NCI-H2196 (cell line): ENCODE measurements around the gene LAMTOR4.
"Not testable (repeated sequence)": the region's sequence is repeated elsewhere in the genome, so short reads cannot be mapped to it uniquely, and the experiment has no call there.

Source experiments
- DNase-seq: peaks from one replicate; lab custom pipeline; 2025; ENCODE audit not compliant: unreplicated experiment; lab: John Stamatoyannopoulos, UW

LAMTOR4 gene

GRCh38 chr7:100169147-100169850 lies 20.6 kb downstream of the LAMTOR4 start:
- DNase-seq: peak; percentile 8

GRCh38 chr7:100170101-100170897 lies 21.6 kb downstream of the LAMTOR4 start:
- DNase-seq: no peak

- DNase-seq: no peak
Observed at GRCh38 chr7:100171087-100171681, 22.5 kb downstream of the LAMTOR4 start.

GRCh38 chr7:100171840-100172239 lies 23.1 kb downstream of the LAMTOR4 start:
- no peak for DNase-seq

DNA sequence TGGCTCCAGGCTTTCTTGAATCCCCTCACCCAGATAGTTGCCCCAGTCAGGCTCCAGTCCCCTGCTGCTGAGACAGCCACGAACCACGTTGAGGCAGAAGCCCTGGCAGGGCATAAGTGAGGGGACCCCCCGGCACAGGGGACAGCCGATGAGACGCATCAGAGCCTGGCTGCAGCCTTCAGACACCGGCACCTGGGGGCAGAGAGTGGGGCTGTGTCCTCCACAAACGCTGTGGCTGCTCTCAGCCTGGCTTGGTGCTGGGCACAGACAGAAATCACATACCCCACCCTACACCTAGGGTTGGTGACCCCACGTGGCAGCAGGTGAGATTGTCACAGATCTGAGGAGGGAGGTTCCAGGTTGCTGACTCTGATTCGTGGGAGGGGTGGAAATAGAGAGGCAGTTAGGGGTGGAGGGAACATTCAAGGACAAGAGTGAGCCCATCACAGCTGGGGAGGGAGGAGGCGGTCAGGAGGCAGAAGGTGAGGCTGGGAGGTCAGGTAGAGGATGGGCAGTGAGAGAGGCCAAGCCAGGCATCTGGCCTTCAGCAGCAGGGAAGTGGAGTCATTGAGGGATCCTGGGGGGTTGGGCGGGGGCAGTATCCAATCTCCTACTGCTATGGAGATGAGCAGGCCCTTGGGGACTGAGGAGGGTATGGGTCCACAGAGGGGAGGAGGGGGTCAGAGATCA lies 25.2 kb downstream of the LAMTOR4 start:
- no peak for DNase-seq

GRCh38 chr7:100174582-100174981 lies 25.9 kb downstream of the LAMTOR4 start:
- DNase-seq: no peak

DNA sequence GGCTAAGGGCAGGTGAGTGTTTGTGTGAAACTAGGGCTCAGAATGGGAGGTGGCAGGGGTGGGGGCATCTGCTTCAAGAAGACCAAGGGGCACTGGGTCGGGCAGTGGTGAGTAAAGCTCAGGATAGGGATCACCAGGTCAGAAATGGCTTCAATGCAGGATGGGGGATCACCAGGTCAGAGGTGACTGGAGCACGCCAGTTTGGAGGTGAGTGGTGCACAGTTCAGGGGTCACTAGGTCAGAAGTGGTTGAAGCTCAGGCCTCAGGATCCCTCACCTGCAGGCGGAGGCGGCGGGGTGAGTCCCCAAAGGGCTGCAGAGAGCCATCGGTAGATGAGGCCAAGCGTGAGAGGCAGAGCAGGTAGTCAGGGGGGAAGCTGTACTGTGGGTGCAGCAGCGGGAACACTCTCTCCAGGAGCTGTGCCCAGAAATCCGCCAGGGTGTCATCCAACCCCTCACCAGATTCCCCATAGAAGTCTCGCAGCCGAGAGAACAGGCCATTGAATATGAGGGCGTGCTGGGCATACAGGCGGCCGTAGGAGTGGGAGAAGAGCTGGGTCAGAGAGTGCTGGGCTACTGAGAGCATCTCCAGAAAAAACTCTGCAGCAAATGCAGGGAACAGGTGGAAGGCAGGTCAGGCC lies 26.7 kb downstream of the LAMTOR4 start:
- no peak for DNase-seq

GRCh38 chr7:100176096-100177044 lies 27.7 kb downstream of the LAMTOR4 start:
- DNase-seq: no peak

DNA sequence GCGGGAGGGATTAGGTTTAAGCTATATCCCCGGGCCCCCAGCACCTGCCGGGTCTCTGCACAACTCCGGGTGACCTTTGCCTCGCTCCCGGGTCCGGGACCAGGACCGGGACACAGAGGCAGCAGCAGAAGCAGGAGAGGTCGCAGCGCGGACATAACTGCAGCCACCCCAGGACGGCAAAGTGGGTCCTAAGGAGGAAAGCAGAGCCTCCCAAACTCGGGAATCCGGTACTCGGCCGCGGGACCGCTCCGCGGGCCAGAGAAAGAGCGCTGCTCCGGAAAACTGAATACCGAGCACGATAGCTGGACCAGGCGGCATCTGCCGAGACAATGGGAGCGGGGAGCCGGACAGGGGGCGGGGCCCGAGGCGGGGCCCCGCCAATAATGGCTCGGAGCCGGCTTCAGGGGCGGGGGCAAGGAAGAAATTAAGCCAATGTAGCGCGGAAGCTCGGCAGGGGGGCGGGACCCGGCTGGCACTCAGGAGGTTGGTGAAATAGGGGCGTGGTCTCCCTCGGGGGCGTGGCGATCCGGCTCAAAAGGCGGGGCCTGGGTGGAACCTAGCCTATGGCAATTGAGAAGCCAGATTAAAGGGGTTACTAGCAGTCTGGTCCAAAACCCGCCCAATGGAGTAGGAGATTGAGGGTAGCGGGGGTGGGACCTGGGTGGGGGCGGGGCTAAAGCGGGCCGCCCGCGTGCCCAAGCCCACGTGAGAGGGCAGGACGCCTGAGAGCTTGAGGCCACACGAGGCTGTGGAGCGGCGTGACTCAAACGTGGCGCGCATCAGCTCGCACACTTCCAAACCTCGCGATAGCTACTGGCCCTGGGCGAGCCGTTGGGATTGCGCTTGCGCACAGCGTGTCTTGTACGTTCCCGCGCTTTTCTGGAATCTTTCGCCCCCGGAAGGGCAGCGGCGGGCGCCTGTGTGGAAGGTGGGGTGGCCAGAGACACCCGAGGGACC lies 28.6 kb downstream of the LAMTOR4 start, which contains the start of the genes GPC2 and STAG3:
Gene GPC2 (minus strand): TSS at position 337 of the 957 bp plus-strand sequence. CDS start 182 bp downstream, at position 155.
Gene STAG3 (plus strand): TSS at position 874 of the 957 bp plus-strand sequence. CDS start 2,639 bp downstream, outside the sequence.
- DNase-seq: peak; percentile 100

GRCh38 chr7:100180084-100180483 lies 31.4 kb downstream of the LAMTOR4 start:
- not testable (repeated sequence) for DNase-seq

DNA sequence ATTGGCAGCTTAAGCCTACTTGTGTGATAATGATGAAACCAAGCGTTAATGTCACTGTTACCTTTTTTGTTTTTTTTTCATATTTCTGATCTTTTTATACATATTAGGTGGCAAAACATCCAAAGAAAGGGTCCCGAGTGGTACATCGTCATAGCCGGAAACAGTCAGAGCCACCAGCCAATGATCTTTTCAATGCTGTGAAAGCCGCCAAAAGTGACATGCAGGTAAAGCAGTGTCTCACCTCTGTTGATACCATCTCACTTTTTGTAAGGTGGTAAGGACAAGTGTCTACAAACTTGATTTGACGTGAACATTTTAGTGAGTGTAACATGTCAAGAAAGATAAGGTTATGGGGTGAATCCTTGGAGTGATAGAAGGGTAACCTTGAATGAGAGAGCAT lies 33.9 kb downstream of the LAMTOR4 start:
- not testable (repeated sequence) for DNase-seq

- not testable (repeated sequence) for DNase-seq
Observed at GRCh38 chr7:100183090-100183489, 34.4 kb downstream of the LAMTOR4 start.

DNA sequence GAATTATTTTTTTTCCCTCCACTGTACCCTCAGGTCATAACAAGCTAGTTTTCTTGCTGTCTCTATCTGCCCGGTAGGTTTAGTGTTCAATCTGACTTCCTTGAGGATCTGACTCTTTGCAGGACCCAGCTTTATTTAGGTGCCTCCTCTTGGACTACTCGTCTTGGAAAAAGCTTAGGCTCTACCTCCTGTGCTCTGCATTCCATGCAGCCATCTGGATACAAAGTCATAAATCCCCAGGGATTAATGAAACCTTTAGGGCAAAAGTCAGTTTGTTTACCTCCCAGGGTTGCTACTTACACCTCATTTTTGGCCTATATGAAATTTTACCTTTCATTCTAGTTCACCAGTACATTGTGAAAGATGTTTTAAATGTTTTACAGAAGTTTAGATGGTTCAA lies 37.0 kb downstream of the LAMTOR4 start:
- DNase-seq: no peak

- no peak for DNase-seq
Observed at GRCh38 chr7:100189061-100189460, 40.3 kb downstream of the LAMTOR4 start.

DNA sequence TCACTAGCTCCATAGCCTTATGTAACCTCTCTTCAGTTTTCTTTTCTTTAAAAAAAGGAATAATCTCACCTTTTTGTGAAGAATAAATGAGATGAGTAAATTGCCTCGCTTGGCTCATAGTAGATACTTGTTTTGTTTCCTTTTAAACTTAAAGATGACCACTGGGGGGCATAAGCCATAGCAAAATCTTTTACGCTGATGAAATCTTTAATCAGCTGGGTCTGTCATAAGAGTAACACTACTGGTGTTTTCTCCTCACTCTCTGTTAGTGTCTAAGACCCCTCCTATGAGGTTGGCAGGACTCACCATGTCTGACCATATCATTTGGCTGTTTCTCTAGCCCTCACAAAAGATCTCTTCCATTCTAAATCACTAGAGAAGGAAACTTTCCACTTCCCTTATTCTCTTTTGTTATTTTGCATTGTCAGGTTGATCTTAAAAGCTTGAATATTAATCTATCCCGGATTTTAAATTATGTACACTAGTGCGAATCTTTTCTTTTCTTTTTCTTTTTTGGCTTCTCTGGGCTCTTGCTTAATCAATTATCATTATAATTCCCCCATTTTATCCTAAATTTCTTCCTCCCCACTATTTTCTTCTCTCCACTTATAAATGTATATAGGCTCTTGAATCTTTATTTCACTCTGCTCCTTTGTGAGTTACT lies 41.5 kb downstream of the LAMTOR4 start:
- DNase-seq: no peak

- no peak for DNase-seq
Observed at GRCh38 chr7:100191775-100192174, 43.1 kb downstream of the LAMTOR4 start.

DNA sequence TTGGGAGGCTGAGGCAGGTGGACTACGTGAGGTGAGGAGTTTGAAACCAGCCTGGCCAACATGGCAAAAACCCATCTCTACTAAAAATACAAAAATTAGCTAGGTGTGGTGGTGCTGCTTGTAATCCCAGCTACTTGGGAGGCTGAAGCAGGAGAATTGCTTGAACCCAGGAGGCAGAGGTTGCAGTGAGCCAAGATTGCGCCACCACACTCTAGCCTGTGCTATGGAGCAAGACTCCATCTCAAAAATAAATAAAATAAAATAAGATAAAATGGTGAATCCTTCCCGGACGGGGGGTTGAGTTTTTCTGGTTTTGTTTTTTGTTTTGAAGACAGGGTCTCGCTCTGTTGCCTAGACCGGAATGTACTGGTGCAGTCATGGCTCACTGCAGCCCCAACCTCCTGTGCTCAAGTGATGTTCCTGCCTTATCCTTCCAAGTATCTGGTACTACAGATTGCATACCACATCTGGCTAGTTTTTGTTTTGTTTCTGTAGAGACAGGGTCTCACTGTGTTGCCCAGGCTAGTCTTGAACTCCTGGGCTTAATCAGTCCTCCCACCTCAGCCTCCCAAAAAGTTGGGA lies 43.7 kb downstream of the LAMTOR4 start:
- not testable (repeated sequence) for DNase-seq
